HG03039 (cell line): Measurements from ENCODE around the gene FILIP1L.

Experiments used
- ATAC-seq: cut with Tn5 transposase; IDR thresholded peaks from one replicate; pipeline ENCODE4 v1.9.1; 2021; ENCODE audit warnings: mild to moderate bottlenecking, moderate library complexity; ENCODE audit not compliant: unreplicated experiment

FILIP1L gene

DNA sequence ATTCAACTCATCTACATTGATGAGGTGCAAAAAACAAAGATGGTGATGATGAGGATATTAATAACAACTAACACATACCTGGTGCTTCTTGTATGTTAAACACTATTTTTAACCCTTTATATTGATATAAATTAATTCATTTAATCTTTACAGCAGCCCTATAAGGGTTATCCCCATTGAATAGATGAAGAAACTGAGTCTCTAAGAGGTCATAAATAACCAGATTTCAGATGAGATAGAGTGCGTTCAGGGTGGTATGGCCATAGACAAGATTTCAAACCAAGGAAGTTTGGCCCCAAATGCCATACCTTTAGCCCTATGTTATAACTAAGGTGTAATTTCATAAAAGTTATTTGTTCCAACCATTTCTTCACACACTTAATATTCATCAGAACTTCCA lies 214.1 kb downstream of the FILIP1L start:
- ATAC-seq, result no peak

DNA sequence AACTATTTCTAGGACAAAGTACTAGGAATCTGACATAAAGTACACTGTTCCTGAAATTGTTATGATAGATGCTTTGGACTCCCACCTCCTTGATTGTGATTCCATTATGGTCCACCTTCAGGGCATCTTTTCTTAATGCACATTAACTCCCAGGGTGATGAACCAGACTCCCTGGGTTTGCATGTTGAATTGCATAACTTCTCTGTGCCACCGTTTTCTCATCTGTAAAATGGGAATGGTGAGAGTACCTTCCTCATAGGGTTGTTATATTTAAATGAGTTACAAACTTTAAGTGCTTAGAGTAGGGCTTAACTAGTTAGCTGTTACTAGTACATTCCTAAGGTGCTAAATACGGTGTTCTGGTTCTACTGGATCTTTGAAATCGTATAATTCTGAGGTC lies 214.7 kb downstream of the FILIP1L start:
- ATAC-seq, result no peak

- ATAC-seq, result no peak
Measured at GRCh38 chr3:99896482-99896881, 217.8 kb downstream of the FILIP1L start.

DNA sequence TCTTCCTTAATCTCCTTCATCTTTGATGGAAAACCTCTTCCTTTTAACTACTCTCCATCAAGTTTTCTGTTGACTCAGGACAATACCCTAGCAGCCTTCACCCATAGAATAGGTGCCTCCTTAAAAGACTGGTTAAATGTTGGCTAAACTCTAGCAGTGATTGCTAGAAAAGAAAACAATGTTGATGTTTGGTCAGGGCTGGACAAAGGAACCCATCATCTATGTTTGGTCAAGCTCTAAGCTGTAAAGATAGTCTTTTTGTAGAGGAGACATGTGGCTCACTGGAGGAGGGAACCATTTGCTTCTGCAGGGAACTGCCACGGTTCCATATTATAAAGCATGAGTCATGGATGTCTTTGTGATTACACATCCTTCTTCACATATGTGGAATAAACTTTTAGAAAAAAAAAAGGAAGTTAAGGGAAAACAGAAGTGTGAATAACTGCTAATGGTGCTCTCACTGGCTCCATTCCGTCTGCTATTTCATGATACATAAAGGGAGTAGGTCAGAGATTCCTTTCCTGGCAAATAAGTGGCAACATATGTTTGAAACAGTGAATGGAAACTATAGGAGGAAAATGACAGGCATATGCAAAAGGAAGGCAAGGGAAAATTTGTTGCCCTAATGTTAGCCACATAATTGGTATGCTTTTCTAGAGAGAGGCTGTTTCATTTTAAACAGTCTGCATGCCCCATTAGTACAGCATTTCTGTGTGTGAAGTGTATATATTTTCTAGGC lies 218.4 kb downstream of the FILIP1L start:
- no peak for ATAC-seq

DNA sequence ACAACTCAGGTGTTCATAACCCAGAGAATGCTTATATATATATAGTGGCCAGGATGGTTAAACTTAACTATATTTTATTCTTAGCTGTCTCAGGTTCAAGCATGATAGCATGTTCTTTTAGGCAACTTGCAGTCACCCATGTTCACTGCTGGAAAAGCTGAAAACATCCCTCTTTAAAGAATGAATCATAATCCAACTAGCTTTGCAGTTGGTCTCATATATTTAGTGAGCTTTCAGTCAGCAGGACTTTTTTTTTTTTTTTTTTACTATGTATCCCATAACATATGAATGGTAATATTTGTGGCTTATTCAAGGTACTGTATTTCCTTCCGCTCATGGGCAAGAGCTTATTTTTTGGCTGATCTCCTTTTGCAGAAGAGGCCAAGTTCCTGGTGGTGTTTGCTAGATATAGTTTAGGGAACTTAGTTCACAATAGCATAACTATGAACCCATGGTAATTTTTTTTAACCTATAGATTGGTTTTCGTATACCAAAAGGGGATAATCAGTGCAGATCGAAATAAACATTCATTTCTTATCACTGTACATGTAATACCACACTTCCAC lies 219.1 kb downstream of the FILIP1L start:
- ATAC-seq, result no peak

GRCh38 chr3:99892332-99892731 lies 222.0 kb downstream of the FILIP1L start:
- no peak for ATAC-seq

- ATAC-seq, result no peak
Measured at GRCh38 chr3:99891610-99892285, 222.6 kb downstream of the FILIP1L start.

DNA sequence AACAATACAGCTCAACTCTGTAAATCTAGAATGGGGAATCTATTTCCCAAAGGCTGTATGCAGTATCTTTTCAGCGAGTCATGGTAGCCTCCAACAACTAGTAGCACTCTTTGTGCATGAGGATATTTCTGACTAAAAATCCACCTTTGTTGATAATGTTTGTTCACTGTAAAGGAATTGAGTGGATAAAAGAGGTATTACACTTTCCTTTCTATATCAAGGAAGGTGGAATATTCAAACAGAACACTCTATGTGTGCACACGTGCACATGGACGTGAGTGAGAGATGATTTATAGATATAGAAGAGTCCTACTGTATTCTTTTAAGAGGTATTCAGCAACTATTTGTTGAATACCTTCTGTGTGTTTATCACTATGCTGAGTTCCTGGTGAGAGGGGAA lies 228.4 kb downstream of the FILIP1L start:
- no peak for ATAC-seq

- ATAC-seq, result no peak
Measured at GRCh38 chr3:99885085-99885484, 229.2 kb downstream of the FILIP1L start.

- no peak for ATAC-seq
Measured at GRCh38 chr3:99884484-99884883, 229.8 kb downstream of the FILIP1L start.

DNA sequence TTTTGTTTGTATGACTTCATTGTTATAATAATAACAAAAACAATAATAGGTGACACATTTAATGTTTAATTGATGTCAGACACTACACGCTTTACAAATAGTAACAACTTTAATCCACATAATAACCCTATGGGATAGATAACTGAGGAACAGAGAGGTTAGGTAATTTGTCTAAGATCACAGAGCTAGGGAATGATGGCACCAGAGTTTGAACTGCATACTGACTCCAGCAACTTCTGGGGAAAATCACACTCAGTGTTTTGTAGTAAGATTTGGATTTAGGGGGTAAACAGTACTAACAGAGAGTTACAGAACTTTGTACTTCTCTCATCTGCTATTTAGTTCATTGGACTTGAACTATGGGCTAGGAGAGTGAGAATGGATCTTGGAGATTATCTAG lies 230.6 kb downstream of the FILIP1L start:
- ATAC-seq, result no peak

GRCh38 chr3:99883138-99883461 lies 231.2 kb downstream of the FILIP1L start:
- ATAC-seq, result no peak

DNA sequence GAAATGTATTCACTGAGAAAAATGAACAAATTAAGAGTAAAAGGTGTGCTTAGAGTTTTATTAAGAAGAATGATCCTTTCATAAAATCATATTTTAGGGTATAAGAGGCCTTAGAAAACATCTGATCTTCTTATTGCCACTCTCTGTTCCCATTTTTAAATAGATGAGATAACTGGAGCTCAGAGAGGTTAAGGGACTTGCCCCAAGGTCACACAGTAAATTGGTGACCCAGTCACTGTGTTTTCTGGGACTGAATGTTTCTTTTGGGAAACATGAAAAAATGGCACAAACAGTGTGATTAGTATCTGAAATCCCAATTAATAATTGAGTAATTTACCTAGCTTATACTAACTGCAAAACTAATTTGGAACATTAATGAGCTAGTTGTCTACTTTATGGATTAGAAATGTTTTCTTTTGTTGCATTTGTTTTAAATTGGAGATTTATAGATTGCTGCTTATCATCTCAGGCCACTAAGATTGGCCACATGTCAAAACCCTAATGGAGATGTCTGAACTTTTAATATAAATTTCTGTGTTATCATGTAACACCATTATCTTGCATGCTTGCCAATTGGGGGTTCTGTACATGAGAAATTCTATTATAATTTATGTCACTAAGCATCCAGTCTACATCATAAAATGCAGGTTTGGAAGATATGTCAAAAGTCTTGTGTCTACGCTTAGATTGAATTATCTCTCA lies 231.7 kb downstream of the FILIP1L start:
- no peak for ATAC-seq

DNA sequence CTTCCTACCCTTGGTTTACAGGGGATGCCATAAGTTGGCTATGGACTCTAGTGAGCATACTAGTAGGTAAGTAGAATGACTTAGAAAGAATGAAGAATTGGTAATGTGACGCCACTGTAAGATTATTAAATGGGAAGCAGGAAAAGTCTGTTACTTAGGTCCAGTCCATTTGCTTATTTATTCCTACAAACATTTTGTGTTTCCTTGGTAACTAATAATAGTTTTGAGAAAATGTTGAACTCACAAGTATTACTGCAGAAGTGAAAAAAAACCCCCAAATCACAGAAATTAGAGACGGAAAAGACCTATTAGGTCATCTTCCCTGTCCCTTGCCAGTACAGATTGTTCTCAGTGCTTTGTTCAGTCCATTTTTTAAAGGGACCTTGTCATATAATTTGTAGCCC lies 233.2 kb downstream of the FILIP1L start:
- ATAC-seq, result no peak

DNA sequence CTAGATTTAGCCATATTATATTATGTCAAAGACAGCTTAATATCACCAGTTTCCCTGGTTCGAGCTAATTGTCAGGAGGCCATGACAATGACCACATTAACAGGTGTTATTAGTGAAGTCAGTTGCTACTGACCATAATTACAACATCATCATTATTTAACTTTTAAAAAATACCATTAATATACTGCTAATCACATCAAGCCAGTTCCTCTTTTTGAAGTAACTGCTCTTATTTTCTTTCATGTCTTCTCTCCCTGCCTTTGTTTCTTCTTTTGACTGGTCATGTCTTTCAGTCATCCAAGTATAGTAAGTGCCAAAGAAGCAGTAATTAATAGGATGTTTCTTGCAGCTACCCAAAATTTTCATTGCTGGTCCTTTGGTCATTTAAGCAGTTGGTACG lies 235.0 kb downstream of the FILIP1L start:
- no peak for ATAC-seq

GRCh38 chr3:99878005-99878404 lies 236.3 kb downstream of the FILIP1L start:
- ATAC-seq, result peak; percentile 44

GRCh38 chr3:99877031-99877579 lies 237.2 kb downstream of the FILIP1L start:
- no peak for ATAC-seq

GRCh38 chr3:99875929-99876841 lies 238.1 kb downstream of the FILIP1L start:
- ATAC-seq, result peak; percentile 87

DNA sequence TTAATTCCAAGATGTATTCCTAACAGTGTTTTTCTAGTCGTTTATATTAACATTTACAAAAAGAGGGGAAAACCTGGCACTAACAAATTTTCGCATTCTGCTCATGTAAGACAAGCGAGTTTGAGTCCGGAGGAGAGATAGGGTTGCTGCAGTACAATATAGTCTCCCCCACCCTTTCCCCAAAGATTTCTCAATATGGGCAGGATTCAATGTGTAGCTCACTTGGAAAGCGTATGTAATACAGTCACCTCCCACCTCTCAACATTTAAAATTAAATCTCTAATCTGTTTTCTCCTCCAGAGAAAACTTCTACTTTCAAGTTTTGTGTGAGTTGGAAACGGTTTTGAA lies 238.7 kb downstream of the FILIP1L start:
- no peak for ATAC-seq

DNA sequence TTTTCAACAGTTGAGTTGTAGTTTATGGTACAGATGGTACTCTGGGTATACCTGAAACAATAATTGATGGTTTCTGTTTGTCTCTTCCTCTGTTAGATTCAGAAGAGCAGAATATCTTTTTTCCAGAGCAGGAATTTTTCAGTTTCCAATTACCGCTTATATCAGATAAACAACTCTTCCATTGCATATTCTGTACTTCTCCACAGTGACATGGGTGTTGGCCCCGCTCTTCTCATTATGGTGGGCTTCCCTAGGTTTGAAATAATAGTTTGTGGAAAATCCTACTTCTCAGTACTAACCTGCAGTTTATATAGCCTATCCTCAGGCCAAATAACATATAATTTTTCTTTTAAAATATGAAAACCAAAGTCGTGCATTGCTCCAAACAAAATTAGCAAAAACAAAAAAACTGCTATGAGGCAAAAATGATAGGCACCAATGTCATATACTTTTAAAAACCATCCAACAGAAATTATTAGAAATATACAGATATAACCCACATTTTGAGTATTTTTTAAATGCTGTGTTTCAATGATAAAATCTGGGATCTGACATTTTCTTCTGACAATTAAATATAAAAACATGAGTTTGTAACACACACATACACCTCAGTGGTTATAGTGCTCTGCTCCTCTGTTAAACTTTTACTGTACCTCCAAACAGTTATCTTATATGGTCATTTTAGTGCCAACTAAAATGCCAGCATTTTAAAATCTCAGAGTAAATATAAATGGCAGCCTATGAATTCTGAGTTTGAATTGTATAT lies 239.9 kb downstream of the FILIP1L start:
- no peak for ATAC-seq
